ENCODE measurements around the gene UNC93A. TPM values are rescaled to one million over a fixed set of nuclear protein-coding genes. Genes with fewer than 3 reads are reported as not detected.

UNC93A gene
- total RNA-seq, 1 experiment from 2014 or later = not detected

DNA sequence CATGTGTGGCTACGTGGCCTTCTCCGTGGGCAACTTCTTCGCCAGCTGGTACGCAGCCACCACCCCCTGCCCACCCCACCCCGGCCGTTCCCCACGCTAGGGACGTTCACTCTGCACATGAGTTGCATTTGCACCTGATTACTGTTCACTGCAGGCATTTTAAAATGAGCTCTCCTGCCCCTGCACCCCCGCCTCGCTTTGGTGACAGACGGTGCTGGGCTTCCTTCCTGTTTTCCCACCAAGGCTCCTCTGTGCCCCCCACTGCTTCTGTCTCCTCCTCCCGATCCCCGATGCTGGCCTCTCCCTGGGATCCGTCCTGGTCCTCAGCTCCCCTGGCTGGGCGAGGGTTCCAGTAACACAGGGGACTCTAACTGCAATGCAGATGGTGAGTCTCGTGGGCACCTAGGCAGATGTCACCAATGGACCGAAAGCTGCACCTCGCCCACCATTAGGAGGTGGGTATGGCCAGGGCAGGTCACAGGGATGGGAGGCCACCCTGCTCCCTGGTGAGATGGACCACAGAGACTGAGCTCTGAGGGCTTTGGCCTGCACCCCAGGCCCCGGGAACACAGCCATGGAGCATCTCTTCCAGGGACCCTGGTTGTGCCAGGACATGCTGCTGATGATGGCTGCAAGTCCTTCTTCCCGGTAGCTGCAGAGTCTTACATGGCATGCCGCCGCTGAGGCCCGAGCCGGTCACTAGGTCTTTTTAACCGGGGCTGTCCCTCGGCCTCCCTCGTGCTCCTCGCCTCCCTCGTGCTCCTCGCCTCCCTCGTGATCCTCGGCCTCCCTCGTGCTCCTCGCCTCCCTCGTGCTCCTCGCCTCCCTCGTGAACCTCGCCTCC, 3.8 kb downstream of the UNC93A start (continued):
- TF ChIP-seq SIN3A (IDR thresholded peaks at IDR 0.05; ENCODE audit: low read depth) = no peak

DNA sequence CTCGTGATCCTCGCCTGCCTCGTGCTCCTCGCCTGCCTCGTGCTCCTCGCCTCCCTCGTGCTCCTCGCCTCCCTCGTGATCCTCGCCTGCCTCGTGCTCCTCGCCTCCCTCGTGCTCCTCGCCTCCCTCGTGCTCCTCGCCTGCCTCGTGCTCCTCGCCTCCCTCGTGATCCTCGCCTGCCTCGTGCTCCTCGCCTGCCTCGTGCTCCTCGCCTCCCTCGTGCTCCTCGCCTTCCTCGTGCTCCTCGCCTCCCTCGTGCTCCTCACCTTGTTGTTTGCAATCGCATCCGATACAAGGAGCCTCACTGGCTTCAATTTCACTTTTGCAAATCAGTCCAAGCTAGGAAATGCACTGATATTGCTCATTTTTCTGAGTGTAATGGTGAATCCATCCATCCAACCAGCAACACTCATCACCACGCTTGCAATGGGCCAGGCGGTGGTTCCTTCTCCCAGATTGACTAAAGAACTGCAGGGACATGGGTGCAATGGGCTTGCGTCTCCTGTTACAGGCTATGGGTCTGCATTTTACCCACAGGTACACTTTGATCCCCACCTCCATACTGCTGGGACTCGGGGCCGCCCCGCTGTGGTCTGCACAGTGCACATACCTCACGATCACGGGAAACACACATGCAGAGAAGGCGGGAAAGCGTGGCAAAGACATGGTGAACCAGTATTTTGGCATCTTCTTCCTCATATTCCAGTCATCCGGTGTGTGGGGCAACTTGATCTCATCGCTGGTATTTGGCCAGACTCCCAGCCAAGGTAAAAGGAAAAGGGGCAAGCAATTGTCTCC, 4.6 kb downstream of the UNC93A start:
- DNase-seq (ENCODE audit: low read depth, low spot score) = no peak
- Histone ChIP-seq H3K9me2 (ENCODE audit: insufficient read depth) (no peaks in the 10 kb centered on the region), H3K27ac (ENCODE audit: low read depth, low read length) (no peak overlapping the region), H3K9ac (ENCODE audit: low read length) (no peak overlapping the region), H3K9me3 (ENCODE audit: control insufficient read depth in 1 of 2, insufficient read depth in 1 of 2, low read depth in 1 of 2, low read length in 2 of 2) (no peaks in the 10 kb centered on the region), H3K4me2 (ENCODE audit: low read length) (no peak overlapping the region), H3K79me2 (ENCODE audit: insufficient read depth, low read length) (no peaks in the 10 kb centered on the region), H3K36me3 (ENCODE audit: control insufficient read depth in 1 of 2, insufficient read depth in 2 of 2, low read length in 2 of 2) (no peaks in the 10 kb centered on the region), H4K20me1 (ENCODE audit: insufficient read depth) (no peaks in the 10 kb centered on the region), H2AFZ (ENCODE audit: low read depth, low read length, poor library complexity, severe bottlenecking) (no peak overlapping the region), H3K4me3 (replicated peaks in 1 of 2; ENCODE audit: low read depth in 1 of 2, low read length in 2 of 2) (no peak overlapping the region), H3K4me1 (ENCODE audit: control insufficient read depth in 1 of 2, insufficient read depth in 2 of 2, low read length in 2 of 2) (no peaks in the 10 kb centered on the region), H3K27me3 (ENCODE audit: insufficient read depth, low read length) (peaks cover 41% of the 10 kb centered on the region)
- no peak for ATAC-seq
- intact Hi-C loops (cut with micrococcal nuclease) = no loop called here
- BruUV-seq (replicated peaks) = no TSS peak
- ChIA-PET RAD21 (ENCODE audit: low non-redundant PET in 1 of 2, low total read pairs in 2 of 2, uncharacterized antibody in 2 of 2, unreplicated experiment in 2 of 2) (no interaction called here), POLR2A (no interaction called here), CTCF (no interaction called here)
- TF ChIP-seq POLR2AphosphoS5 (IDR thresholded peaks at IDR 0.05; ENCODE audit: low read depth, low read length) (no peak), SIN3A (IDR thresholded peaks at IDR 0.05; ENCODE audit: low read depth) (no peak), ELF1 (IDR thresholded peaks at IDR 0.05; ENCODE audit: borderline replicate concordance, low read depth) (no peak), RAD21 (IDR thresholded peaks at IDR 0.05; ENCODE audit: low read depth) (no peak), EGR1 (IDR thresholded peaks at IDR 0.05; ENCODE audit: low read depth) (no peak), SRF (IDR thresholded peaks at IDR 0.05; ENCODE audit: low read depth) (no peak), CBX3 (IDR thresholded peaks at IDR 0.05; ENCODE audit: low read depth) (no peak), EZH2 (IDR thresholded peaks at IDR 0.05) (no peak), EZH2phosphoT487 (IDR thresholded peaks at IDR 0.05; ENCODE audit: borderline replicate concordance) (no peak), MAX (IDR thresholded peaks at IDR 0.05) (no peak), ZNF274 (IDR thresholded peaks at IDR 0.05; ENCODE audit: low read depth, low read length) (no peak), JUND (IDR thresholded peaks at IDR 0.05) (no peak), REST (IDR thresholded peaks at IDR 0.05; ENCODE audit: low read depth) (no peak), ATF3 (IDR thresholded peaks at IDR 0.05) (no peak), TCF7L2 (IDR thresholded peaks at IDR 0.05; ENCODE audit: borderline replicate concordance, extremely low read depth, insufficient read depth, insufficient read length) (no peak), CEBPB (IDR thresholded peaks at IDR 0.05; ENCODE audit: low read depth) (no peak), SP1 (IDR thresholded peaks at IDR 0.05; ENCODE audit: low read depth) (no peak), YY1 (IDR thresholded peaks at IDR 0.05; ENCODE audit: extremely low read depth, insufficient replicate concordance, low read depth, low read length) (no peak)

Data from HCT116 (cell line).